Measurements from ENCODE around the gene TNS1.

TNS1 gene

GRCh38 chr2:217926801-217927200, 76.0 kb downstream of the TNS1 start:
- no peak for DNase-seq

- no peak for DNase-seq
These were observed 78.4 kb downstream of the TNS1 start for GRCh38 chr2:217924346-217924901.

GRCh38 chr2:217923007-217923686, 79.6 kb downstream of the TNS1 start:
- DNase-seq: no peak

- DNase-seq: no peak
These were observed 80.4 kb downstream of the TNS1 start for GRCh38 chr2:217922101-217923006.

GRCh38 chr2:217920879-217921603, 81.8 kb downstream of the TNS1 start:
- DNase-seq: no peak

- DNase-seq: no peak
These were observed 82.9 kb downstream of the TNS1 start for GRCh38 chr2:217919781-217920351.

- no peak for DNase-seq
These were observed 83.6 kb downstream of the TNS1 start for GRCh38 chr2:217919204-217919603.

GRCh38 chr2:217918308-217919024, 84.3 kb downstream of the TNS1 start:
- DNase-seq: no peak

GRCh38 chr2:217916504-217917254, 86.1 kb downstream of the TNS1 start:
- no peak for DNase-seq

- no peak for DNase-seq
These were observed 87.1 kb downstream of the TNS1 start for GRCh38 chr2:217915706-217916105.

GRCh38 chr2:217914878-217915277, 87.9 kb downstream of the TNS1 start:
- DNase-seq: no peak

GRCh38 chr2:217914078-217914477, 88.7 kb downstream of the TNS1 start:
- no peak for DNase-seq

- DNase-seq: no peak
These were observed 89.4 kb downstream of the TNS1 start for GRCh38 chr2:217913436-217913835.

GRCh38 chr2:217912098-217913024, 90.4 kb downstream of the TNS1 start:
- no peak for DNase-seq

GRCh38 chr2:217911283-217912097, 91.3 kb downstream of the TNS1 start:
- no peak for DNase-seq

- DNase-seq: no peak
These were observed 92.0 kb downstream of the TNS1 start for GRCh38 chr2:217910875-217911212.

GRCh38 chr2:217909156-217909820, 93.5 kb downstream of the TNS1 start:
- no peak for DNase-seq

- DNase-seq: no peak
These were observed 94.3 kb downstream of the TNS1 start for GRCh38 chr2:217908544-217908943.

- no peak for DNase-seq
These were observed 95.5 kb downstream of the TNS1 start for GRCh38 chr2:217907266-217907665.

All from NCI-H187 treated with DMSO at 0.1 percent for 48 hours (cell line).